GM10266 (cell line): ENCODE measurements around the gene ZNF865.

Source experiments
- DNase-seq: peaks from one replicate; pipeline ENCODE4 v3.0.0; 2012; ENCODE audit errors: extremely low spot score
- TF ChIP-seq, protein P1 (sequence below): IDR thresholded peaks from 2 replicates; pipeline ENCODE4 v1.5.1; 2012; ENCODE audit warnings: mild to moderate bottlenecking, low read depth; ENCODE audit not compliant: control insufficient read depth, insufficient read depth; ENCODE audit errors: missing control alignments

Gene ZNF865

DNA sequence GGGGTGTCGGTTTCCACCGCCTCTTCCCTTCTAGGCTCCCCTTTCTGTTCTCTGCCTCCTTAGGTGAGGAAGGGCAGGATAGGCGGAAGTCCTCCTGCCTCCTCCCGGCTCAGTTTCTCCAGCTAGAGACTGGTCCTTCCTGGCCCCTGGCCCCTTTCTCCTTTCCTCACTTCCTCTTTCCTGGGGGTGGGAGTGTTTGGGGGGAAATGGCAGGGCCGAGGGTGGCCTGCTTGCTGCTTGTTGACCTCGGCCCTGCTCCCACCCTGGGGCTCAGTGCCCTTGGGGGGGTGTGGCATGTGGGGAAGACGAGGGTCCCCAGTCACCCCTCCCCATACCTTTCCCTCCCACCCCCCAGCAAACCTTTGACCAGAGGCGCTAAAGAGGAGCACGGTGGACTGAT, 54.4 kb downstream of the ZNF865 start:
- TF ChIP-seq, protein P1, sequence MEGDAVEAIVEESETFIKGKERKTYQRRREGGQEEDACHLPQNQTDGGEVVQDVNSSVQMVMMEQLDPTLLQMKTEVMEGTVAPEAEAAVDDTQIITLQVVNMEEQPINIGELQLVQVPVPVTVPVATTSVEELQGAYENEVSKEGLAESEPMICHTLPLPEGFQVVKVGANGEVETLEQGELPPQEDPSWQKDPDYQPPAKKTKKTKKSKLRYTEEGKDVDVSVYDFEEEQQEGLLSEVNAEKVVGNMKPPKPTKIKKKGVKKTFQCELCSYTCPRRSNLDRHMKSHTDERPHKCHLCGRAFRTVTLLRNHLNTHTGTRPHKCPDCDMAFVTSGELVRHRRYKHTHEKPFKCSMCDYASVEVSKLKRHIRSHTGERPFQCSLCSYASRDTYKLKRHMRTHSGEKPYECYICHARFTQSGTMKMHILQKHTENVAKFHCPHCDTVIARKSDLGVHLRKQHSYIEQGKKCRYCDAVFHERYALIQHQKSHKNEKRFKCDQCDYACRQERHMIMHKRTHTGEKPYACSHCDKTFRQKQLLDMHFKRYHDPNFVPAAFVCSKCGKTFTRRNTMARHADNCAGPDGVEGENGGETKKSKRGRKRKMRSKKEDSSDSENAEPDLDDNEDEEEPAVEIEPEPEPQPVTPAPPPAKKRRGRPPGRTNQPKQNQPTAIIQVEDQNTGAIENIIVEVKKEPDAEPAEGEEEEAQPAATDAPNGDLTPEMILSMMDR = no peak
- DNase-seq = no peak

DNA sequence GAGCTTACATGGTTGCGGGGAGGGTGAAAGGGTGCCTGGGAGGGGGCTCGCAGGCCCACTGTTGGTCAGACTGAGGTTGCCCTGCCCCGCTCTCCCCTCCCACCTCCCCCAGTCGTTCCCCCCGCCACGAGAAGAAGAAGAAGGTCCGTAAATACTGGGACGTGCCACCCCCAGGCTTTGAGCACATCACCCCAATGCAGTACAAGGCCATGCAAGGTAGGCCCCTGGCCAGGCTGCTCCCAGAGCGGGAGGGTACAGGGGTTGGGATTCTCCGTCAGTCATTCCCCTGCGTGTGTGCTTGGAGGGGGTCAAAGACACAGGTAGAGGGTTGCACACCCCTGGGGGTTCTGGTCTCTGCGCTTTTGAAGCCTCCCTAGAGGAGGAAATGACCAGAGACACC, 55.0 kb downstream of the ZNF865 start:
- DNase-seq = no peak
- TF ChIP-seq, protein P1 = no peak

DNA sequence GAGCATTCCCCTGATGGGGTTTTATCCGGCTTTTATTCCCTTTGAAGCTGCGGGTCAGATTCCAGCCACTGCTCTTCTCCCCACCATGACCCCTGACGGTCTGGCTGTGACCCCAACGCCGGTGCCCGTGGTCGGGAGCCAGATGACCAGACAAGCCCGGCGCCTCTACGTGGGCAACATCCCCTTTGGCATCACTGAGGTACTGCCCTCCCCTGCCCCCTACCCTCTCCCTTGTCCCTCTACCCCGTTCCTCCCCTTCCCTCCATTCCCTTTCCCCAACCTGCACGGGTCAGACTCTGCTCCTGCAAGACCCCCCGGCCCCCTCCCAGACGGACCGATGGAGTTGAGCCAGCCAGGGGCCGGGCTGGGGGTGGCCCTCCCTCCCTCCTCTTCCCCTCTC, 55.5 kb downstream of the ZNF865 start:
- TF ChIP-seq, protein P1 = no peak
- DNase-seq = no peak

DNA sequence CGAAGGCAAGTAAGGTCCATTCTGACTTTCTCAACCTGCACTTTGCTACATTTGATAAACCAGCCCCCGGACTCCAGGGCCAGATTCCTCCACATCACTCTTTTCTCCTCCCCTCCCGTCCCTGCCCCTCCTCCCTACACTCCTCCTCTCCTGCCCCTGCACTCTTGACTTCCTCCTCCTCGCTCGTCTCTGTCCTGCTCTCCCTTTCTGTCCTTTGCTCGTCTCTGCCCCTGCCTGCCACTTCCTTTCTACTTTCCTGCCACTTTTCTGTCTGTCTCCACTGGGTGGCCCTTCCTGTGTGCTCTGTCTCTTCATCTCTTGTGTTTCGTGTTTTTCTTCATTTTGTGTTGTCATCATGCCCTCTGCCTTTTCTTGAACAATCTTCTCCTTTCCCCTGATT, 56.4 kb downstream of the ZNF865 start:
- DNase-seq = no peak
- TF ChIP-seq, protein P1 = no peak

DNA sequence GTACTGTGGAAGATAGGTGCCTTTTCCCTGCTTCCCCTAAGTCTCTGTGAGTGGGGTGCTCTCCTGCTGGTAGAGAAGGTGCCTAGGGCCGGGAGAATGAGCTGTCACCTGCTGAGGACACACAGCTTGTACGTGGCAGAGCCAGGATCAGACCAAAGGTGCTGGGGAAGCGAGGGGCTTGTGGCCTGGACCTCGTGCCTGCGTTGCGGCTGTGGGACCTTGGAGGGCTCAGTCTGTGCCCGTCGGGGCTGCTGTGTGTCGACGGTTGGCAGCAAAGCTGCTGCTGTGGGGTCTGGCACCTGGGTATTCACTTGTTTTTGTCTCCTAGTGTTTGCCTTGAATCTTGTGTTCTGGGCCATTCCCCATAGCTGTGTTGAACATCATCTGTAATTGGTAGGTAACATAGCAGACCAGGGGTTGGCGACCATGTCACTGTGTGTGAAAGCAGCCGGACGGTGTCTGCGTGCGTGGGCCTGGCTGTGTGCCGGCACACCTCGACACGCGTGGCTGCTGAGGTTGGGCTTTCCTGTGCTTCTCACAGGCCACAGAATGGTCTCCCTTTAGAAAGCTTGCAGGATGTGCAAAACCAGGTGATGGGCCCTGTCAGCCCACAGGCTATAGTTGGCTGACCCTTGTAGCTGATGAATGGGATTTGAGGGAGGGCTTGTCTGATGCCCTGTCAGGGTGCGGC, 58.5 kb downstream of the ZNF865 start:
- TF ChIP-seq, protein P1 = no peak
- no peak for DNase-seq

DNA sequence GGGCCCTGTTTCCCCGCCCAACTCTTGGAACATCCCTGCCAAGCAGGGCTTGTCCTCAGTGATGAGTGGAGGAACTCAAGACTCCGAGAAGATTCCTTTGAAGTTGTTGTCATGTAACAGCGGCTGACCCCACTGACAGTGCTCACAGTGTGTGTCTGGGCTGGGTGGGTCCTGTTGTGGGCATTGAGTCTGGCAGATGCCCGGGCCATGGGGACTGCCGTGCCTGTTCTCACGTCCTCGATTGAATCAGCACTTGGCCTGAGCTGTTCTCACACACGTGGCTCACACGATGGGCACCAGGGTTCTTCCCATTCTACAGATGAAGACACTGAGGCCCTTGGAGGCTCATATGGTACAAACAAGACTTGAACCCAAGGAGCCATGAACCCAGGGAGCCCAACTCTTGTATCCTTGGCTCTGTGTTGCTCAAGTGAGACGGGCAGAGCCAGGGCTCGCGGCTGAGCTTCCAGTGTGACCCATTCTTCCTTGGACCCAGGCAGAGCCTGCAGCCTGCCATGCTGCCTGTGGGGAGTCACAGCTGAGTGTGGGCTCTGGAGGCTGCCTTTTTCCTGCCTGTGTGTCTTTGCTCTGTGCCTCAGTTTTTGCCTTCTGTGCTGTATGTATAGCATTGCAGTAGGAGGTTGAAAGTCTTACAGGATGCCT, 61.0 kb downstream of the ZNF865 start:
- TF ChIP-seq, protein P1 = no peak
- DNase-seq = no peak
